Measurements from ENCODE around the gene PKN3.

DNA sequence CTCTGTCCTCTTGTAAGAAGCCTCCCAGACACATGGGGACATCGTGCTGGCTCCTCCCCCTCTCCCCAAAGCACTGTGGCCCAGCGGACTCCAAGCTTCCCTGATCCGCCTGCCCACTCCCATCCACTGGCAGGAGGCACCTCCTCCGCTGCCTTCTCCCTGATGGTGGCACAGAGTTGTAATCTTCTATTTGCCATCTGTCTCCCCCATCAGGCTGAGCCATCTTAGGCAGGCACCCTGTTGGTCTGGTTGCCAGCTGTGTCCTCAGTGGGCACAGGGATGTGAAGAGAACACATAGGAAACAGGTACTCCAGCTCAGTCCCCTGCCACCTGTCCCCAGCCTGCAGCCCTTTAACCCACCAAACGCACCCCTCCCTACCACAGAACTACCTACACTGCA, 27.0 kb downstream of the PKN3 start:
- TF ChIP-seq, protein P1, sequence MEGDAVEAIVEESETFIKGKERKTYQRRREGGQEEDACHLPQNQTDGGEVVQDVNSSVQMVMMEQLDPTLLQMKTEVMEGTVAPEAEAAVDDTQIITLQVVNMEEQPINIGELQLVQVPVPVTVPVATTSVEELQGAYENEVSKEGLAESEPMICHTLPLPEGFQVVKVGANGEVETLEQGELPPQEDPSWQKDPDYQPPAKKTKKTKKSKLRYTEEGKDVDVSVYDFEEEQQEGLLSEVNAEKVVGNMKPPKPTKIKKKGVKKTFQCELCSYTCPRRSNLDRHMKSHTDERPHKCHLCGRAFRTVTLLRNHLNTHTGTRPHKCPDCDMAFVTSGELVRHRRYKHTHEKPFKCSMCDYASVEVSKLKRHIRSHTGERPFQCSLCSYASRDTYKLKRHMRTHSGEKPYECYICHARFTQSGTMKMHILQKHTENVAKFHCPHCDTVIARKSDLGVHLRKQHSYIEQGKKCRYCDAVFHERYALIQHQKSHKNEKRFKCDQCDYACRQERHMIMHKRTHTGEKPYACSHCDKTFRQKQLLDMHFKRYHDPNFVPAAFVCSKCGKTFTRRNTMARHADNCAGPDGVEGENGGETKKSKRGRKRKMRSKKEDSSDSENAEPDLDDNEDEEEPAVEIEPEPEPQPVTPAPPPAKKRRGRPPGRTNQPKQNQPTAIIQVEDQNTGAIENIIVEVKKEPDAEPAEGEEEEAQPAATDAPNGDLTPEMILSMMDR (IDR thresholded peaks at IDR 0.05; ENCODE audit: insufficient read depth, low read depth, low read length), result no peak
- no peak for TF ChIP-seq EZH2 (IDR thresholded peaks at IDR 0.05; ENCODE audit: insufficient read depth, low read length)
